ENCODE measurements around the gene LAP3.

LAP3 gene

GRCh38 chr4:17587094-17587822 lies 10.3 kb downstream of the LAP3 start:
- no peak overlapping the region for H3K4me2 ChIP-seq (ENCODE audit: insufficient read depth, low read length, poor library complexity, severe bottlenecking)
- H3K9ac ChIP-seq (ENCODE audit: low read depth, low read length, poor library complexity) = no peak overlapping the region
- no peak overlapping the region for H3K18ac ChIP-seq (ENCODE audit: low read length)
- H2AK5ac ChIP-seq (ENCODE audit: low read depth, low read length) = no peak overlapping the region
- no peak overlapping the region for H2BK120ac ChIP-seq (ENCODE audit: low read depth, low read length)
- peaks cover 14 to 95% of the 10 kb centered on the region in 2 donors for H3K36me3 ChIP-seq (replicated peaks in 1 of 2; ENCODE audit: control insufficient read depth in 2 of 2, insufficient read depth in 2 of 2, low read length in 2 of 2)
- H3K23ac ChIP-seq (ENCODE audit: low read depth, low read length, poor library complexity) = no peak overlapping the region
- no peak overlapping the region for H2AFZ ChIP-seq (ENCODE audit: low read length)
- no peak overlapping the region for H3K4ac ChIP-seq (ENCODE audit: low read length)
- no peaks in the 10 kb centered on the region for H3K27me3 ChIP-seq (ENCODE audit: control insufficient read depth in 3 of 3, insufficient read depth in 3 of 3, low read depth in 1 of 3, low read length in 3 of 3)
- no peaks in the 10 kb centered on the region for H3K9me3 ChIP-seq (replicated peaks in 1 of 2; ENCODE audit: control insufficient read depth in 2 of 2, insufficient read depth in 1 of 2, low read depth in 1 of 2, low read length in 2 of 2)
- H3K79me1 ChIP-seq (ENCODE audit: low read depth, low read length) = no peaks in the 10 kb centered on the region
- H3K14ac ChIP-seq (ENCODE audit: low read length) = no peak overlapping the region
- no peak overlapping the region for H3K4me3 ChIP-seq (ENCODE audit: low read length in 2 of 2)
- no peak overlapping the region for H4K8ac ChIP-seq (ENCODE audit: low read depth, low read length)
- no peaks in the 10 kb centered on the region for H3K4me1 ChIP-seq (ENCODE audit: control insufficient read depth in 2 of 2, insufficient read depth in 1 of 2, low read depth in 1 of 2, low read length in 2 of 2)
- no peak overlapping the region for H2BK15ac ChIP-seq (ENCODE audit: low read length)
- H3K27ac ChIP-seq (replicated peaks; ENCODE audit: low read length) = no peak overlapping the region
- DNase-seq (ENCODE audit: low spot score) = no peak
- no CpG with 5 or more reads among the region's 9 CpGs for WGBS, 2 donors (ENCODE audit: extremely low coverage in 2 of 2, insufficient read length in 2 of 2, insufficient replicate concordance in 1 of 2)
- H4K91ac ChIP-seq (ENCODE audit: low read depth, low read length, poor library complexity) = no peak overlapping the region
- H2BK12ac ChIP-seq (ENCODE audit: low read length) = no peak overlapping the region
- no peak overlapping the region for H2BK5ac ChIP-seq (ENCODE audit: low read length)

- Histone ChIP-seq H2BK5ac (ENCODE audit: low read length) (no peak overlapping the region), H2BK120ac (ENCODE audit: low read depth, low read length) (no peak overlapping the region), H3K4me2 (ENCODE audit: insufficient read depth, low read length, poor library complexity, severe bottlenecking) (no peak overlapping the region), H3K9ac (ENCODE audit: low read depth, low read length, poor library complexity) (no peak overlapping the region), H3K4ac (ENCODE audit: low read length) (no peak overlapping the region), H3K18ac (ENCODE audit: low read length) (no peak overlapping the region), H2BK12ac (ENCODE audit: low read length) (no peak overlapping the region), H3K9me3 (replicated peaks in 1 of 2; ENCODE audit: control insufficient read depth in 2 of 2, insufficient read depth in 1 of 2, low read depth in 1 of 2, low read length in 2 of 2) (no peaks in the 10 kb centered on the region), H3K4me3 (ENCODE audit: low read length in 2 of 2) (no peak overlapping the region), H3K27me3 (ENCODE audit: control insufficient read depth in 3 of 3, insufficient read depth in 3 of 3, low read depth in 1 of 3, low read length in 3 of 3) (no peaks in the 10 kb centered on the region), H2AK5ac (ENCODE audit: low read depth, low read length) (no peak overlapping the region), H3K27ac (replicated peaks; ENCODE audit: low read length) (no peak overlapping the region), H4K91ac (ENCODE audit: low read depth, low read length, poor library complexity) (no peak overlapping the region), H3K79me1 (ENCODE audit: low read depth, low read length) (no peaks in the 10 kb centered on the region), H3K14ac (ENCODE audit: low read length) (no peak overlapping the region), H2AFZ (ENCODE audit: low read length) (no peak overlapping the region), H3K36me3 (replicated peaks in 1 of 2; ENCODE audit: control insufficient read depth in 2 of 2, insufficient read depth in 2 of 2, low read length in 2 of 2) (peaks cover 6 to 88% of the 10 kb centered on the region in 2 donors), H3K4me1 (ENCODE audit: control insufficient read depth in 2 of 2, insufficient read depth in 1 of 2, low read depth in 1 of 2, low read length in 2 of 2) (no peaks in the 10 kb centered on the region), H4K8ac (ENCODE audit: low read depth, low read length) (no peak overlapping the region), H2BK15ac (ENCODE audit: low read length) (no peak overlapping the region), H3K23ac (ENCODE audit: low read depth, low read length, poor library complexity) (no peak overlapping the region)
- no CpG with 5 or more reads among the region's 3 CpGs for WGBS, 2 donors (ENCODE audit: extremely low coverage in 2 of 2, insufficient read length in 2 of 2, insufficient replicate concordance in 1 of 2)
- no peak for DNase-seq (ENCODE audit: low spot score)
Observed at GRCh38 chr4:17589355-17589754, 12.4 kb downstream of the LAP3 start.

GRCh38 chr4:17595471-17596005 lies 18.5 kb downstream of the LAP3 start:
- Histone ChIP-seq H3K27ac (replicated peaks; ENCODE audit: low read length) (no peak overlapping the region), H2BK12ac (ENCODE audit: low read length) (no peak overlapping the region), H3K4me2 (ENCODE audit: insufficient read depth, low read length, poor library complexity, severe bottlenecking) (no peak overlapping the region), H4K8ac (ENCODE audit: low read depth, low read length) (no peak overlapping the region), H3K9me3 (replicated peaks in 1 of 2; ENCODE audit: control insufficient read depth in 2 of 2, insufficient read depth in 1 of 2, low read depth in 1 of 2, low read length in 2 of 2) (no peaks in the 10 kb centered on the region), H3K36me3 (replicated peaks in 1 of 2; ENCODE audit: control insufficient read depth in 2 of 2, insufficient read depth in 2 of 2, low read length in 2 of 2) (peaks cover 21 to 82% of the 10 kb centered on the region in 2 donors), H2AK5ac (ENCODE audit: low read depth, low read length) (no peak overlapping the region), H2AFZ (ENCODE audit: low read length) (no peak overlapping the region), H2BK15ac (ENCODE audit: low read length) (no peak overlapping the region), H3K4ac (ENCODE audit: low read length) (no peak overlapping the region), H3K18ac (ENCODE audit: low read length) (no peak overlapping the region), H3K9ac (ENCODE audit: low read depth, low read length, poor library complexity) (no peak overlapping the region), H3K14ac (ENCODE audit: low read length) (no peak overlapping the region), H2BK5ac (ENCODE audit: low read length) (no peak overlapping the region), H3K27me3 (ENCODE audit: control insufficient read depth in 3 of 3, insufficient read depth in 3 of 3, low read depth in 1 of 3, low read length in 3 of 3) (no peaks in the 10 kb centered on the region), H4K91ac (ENCODE audit: low read depth, low read length, poor library complexity) (no peak overlapping the region), H3K4me3 (ENCODE audit: low read length in 2 of 2) (no peak overlapping the region), H3K79me1 (ENCODE audit: low read depth, low read length) (no peaks in the 10 kb centered on the region), H3K23ac (ENCODE audit: low read depth, low read length, poor library complexity) (no peak overlapping the region), H3K4me1 (ENCODE audit: control insufficient read depth in 2 of 2, insufficient read depth in 1 of 2, low read depth in 1 of 2, low read length in 2 of 2) (no peaks in the 10 kb centered on the region), H2BK120ac (ENCODE audit: low read depth, low read length) (no peak overlapping the region)
- no CpG with 5 or more reads among the region's 6 CpGs for WGBS, 2 donors (ENCODE audit: extremely low coverage in 2 of 2, insufficient read length in 2 of 2, insufficient replicate concordance in 1 of 2)
- DNase-seq (ENCODE audit: low spot score) = no peak

- H3K14ac ChIP-seq (ENCODE audit: low read length) = no peak overlapping the region
- H3K9ac ChIP-seq (ENCODE audit: low read depth, low read length, poor library complexity) = no peak overlapping the region
- no peak overlapping the region for H2BK12ac ChIP-seq (ENCODE audit: low read length)
- no peak overlapping the region for H3K4me2 ChIP-seq (ENCODE audit: insufficient read depth, low read length, poor library complexity, severe bottlenecking)
- H3K27me3 ChIP-seq (ENCODE audit: control insufficient read depth in 3 of 3, insufficient read depth in 3 of 3, low read depth in 1 of 3, low read length in 3 of 3) = no peaks in the 10 kb centered on the region
- H3K36me3 ChIP-seq (replicated peaks in 1 of 2; ENCODE audit: control insufficient read depth in 2 of 2, insufficient read depth in 2 of 2, low read length in 2 of 2) = peaks cover 21 to 81% of the 10 kb centered on the region in 2 donors
- DNase-seq (ENCODE audit: low spot score) = no peak
- no peak overlapping the region for H2AFZ ChIP-seq (ENCODE audit: low read length)
- H2BK5ac ChIP-seq (ENCODE audit: low read length) = no peak overlapping the region
- no peak overlapping the region for H3K4me3 ChIP-seq (ENCODE audit: low read length in 2 of 2)
- no peaks in the 10 kb centered on the region for H3K4me1 ChIP-seq (ENCODE audit: control insufficient read depth in 2 of 2, insufficient read depth in 1 of 2, low read depth in 1 of 2, low read length in 2 of 2)
- no peak overlapping the region for H2BK120ac ChIP-seq (ENCODE audit: low read depth, low read length)
- WGBS, 2 donors (ENCODE audit: extremely low coverage in 2 of 2, insufficient read length in 2 of 2, insufficient replicate concordance in 1 of 2) = no CpG with 5 or more reads among the region's 7 CpGs
- no peaks in the 10 kb centered on the region for H3K79me1 ChIP-seq (ENCODE audit: low read depth, low read length)
- H2BK15ac ChIP-seq (ENCODE audit: low read length) = no peak overlapping the region
- H3K27ac ChIP-seq (replicated peaks; ENCODE audit: low read length) = no peak overlapping the region
- no peak overlapping the region for H3K18ac ChIP-seq (ENCODE audit: low read length)
- H3K4ac ChIP-seq (ENCODE audit: low read length) = no peak overlapping the region
- no peak overlapping the region for H2AK5ac ChIP-seq (ENCODE audit: low read depth, low read length)
- no peaks in the 10 kb centered on the region for H3K9me3 ChIP-seq (replicated peaks in 1 of 2; ENCODE audit: control insufficient read depth in 2 of 2, insufficient read depth in 1 of 2, low read depth in 1 of 2, low read length in 2 of 2)
- H4K8ac ChIP-seq (ENCODE audit: low read depth, low read length) = no peak overlapping the region
- H4K91ac ChIP-seq (ENCODE audit: low read depth, low read length, poor library complexity) = no peak overlapping the region
- H3K23ac ChIP-seq (ENCODE audit: low read depth, low read length, poor library complexity) = no peak overlapping the region
Observed at GRCh38 chr4:17597517-17597916, 20.5 kb downstream of the LAP3 start.
